Endothelial cell of umbilical vein (primary cell): Measurements from ENCODE around the gene ZNF423. TPM values are rescaled to one million over a fixed set of nuclear protein-coding genes. Genes with fewer than 3 reads are reported as not detected.

Experiments used
- BruUV-seq: library from RNA; stranded (reverse); fragments of 400-500 nt; replicated peaks from 2 replicates; lab custom pipeline; 2021; lab: Mats Ljungman, UMichigan
- CTCF ChIA-PET: fragments of 300-600, 350-600 bp; sonication (Branson Sonifier 250); formaldehyde crosslinking; loops from one replicate; lab custom pipeline; 2021; ENCODE audit warnings: antibody characterized with exemption, inconsistent platforms; lab: Charles Lee
- POLR2A ChIA-PET: fragments of 300-600, 350-600 bp; sonication (Branson Sonifier 250); formaldehyde crosslinking; loops from one replicate; lab custom pipeline; 2021; ENCODE audit warnings: antibody characterized with exemption, inconsistent platforms; lab: Charles Lee
- DNase-seq: peaks from one replicate; pipeline ENCODE4 v3.0.0-alpha.2; 2011; ENCODE audit warnings: low read depth, low spot score
- FAIRE-seq: peaks from 2 replicates; lab custom pipeline; 2011; peaks lifted over from hg19 to GRCh38; lab: Jason Lieb, UNC
- H2AFZ ChIP-seq: 2 replicates; pipeline ENCODE4 v1.6.0; 2012; ENCODE audit warnings: low read depth, low read length, control low read depth, inconsistent platforms
- H3K27ac ChIP-seq: 2 replicates; pipeline ENCODE4 v1.5.1; 2011; ENCODE audit warnings: low read depth, mild to moderate bottlenecking, control low read depth, low read length, moderate library complexity; ENCODE audit not compliant: insufficient read depth
- H3K27me3 ChIP-seq, 2 experiments: 2 replicates each; pipeline versions ENCODE4 v1.6.0 to v1.6.1; 2011; ENCODE audit warnings: low read length in 2 of 2, mixed read lengths in 1 of 2; ENCODE audit not compliant: control insufficient read depth in 2 of 2, insufficient read depth in 2 of 2
- H3K36me3 ChIP-seq, 2 experiments: 2 replicates in 1 of 2; 3 replicates in 1 of 2; pipeline ENCODE4 v1.5.1; 2011; ENCODE audit warnings: low read length in 2 of 2, mild to moderate bottlenecking in 1 of 2, moderate library complexity in 1 of 2; ENCODE audit not compliant: control insufficient read depth in 2 of 2, insufficient read depth in 2 of 2; ENCODE audit errors: extremely low read depth in 1 of 2
- H3K4me1 ChIP-seq: 3 replicates; pipeline ENCODE4 v1.5.1; 2011; ENCODE audit warnings: mild to moderate bottlenecking, low read length; ENCODE audit not compliant: control insufficient read depth, insufficient read depth; ENCODE audit errors: extremely low read depth
- H3K4me2 ChIP-seq: 2 replicates; pipeline ENCODE4 v1.6.1; 2011; ENCODE audit warnings: low read length, control low read depth, mixed read lengths; ENCODE audit not compliant: insufficient read depth
- H3K4me3 ChIP-seq, 3 experiments: fragments of 200-600 bp in 1 of 3; sonication (generic), shearing (Covaris generic) in 1 of 3; replicated peaks in 1 of 3; 2 replicates each; pipeline ENCODE4 v1.5.1; 2011 to 2016; ENCODE audit warnings: control low read depth in 3 of 3, low read length in 3 of 3, mild to moderate bottlenecking in 2 of 3, inconsistent platforms in 1 of 3, low read depth in 1 of 3, moderate library complexity in 1 of 3; ENCODE audit not compliant: insufficient read depth in 1 of 3
- H3K79me2 ChIP-seq: 2 replicates; pipeline ENCODE4 v1.6.0; 2012; ENCODE audit warnings: low read length, inconsistent platforms; ENCODE audit not compliant: control insufficient read depth, insufficient read depth
- H3K9ac ChIP-seq: replicated peaks from 2 replicates; pipeline ENCODE3; 2011; ENCODE audit warnings: low read length, control low read depth; ENCODE audit not compliant: insufficient read depth; ENCODE audit errors: extremely low read depth
- H3K9me1 ChIP-seq: replicated peaks from 3 replicates; pipeline ENCODE4 v1.6.0; 2011; ENCODE audit warnings: mild to moderate bottlenecking, low read length; ENCODE audit not compliant: control insufficient read depth, insufficient read depth; ENCODE audit errors: extremely low read depth
- H3K9me3 ChIP-seq: replicated peaks from 2 replicates; pipeline ENCODE4 v1.5.1; 2012; ENCODE audit warnings: low read length, inconsistent platforms; ENCODE audit not compliant: control insufficient read depth, insufficient read depth
- H4K20me1 ChIP-seq: replicated peaks from 2 replicates; pipeline ENCODE3; 2011; ENCODE audit warnings: mild to moderate bottlenecking, low read length; ENCODE audit not compliant: control insufficient read depth, insufficient read depth; ENCODE audit errors: extremely low read depth
- EZH2 ChIP-seq: IDR thresholded peaks from 2 replicates; pipeline ENCODE4 v1.6.1; 2012; ENCODE audit warnings: borderline replicate concordance, low read depth, mild to moderate bottlenecking, moderate library complexity, low read length, inconsistent platforms; ENCODE audit not compliant: severe bottlenecking
- FOS ChIP-seq: IDR thresholded peaks from 2 replicates; pipeline ENCODE4 v1.6.1; 2011; ENCODE audit warnings: mild to moderate bottlenecking, low read length, moderate library complexity, borderline replicate concordance; ENCODE audit not compliant: insufficient read depth
- GATA2 ChIP-seq: IDR thresholded peaks from 2 replicates; pipeline ENCODE4 v1.7.0; 2011; ENCODE audit warnings: low read depth, mild to moderate bottlenecking, moderate library complexity, mixed read lengths, low read length; ENCODE audit not compliant: insufficient read length, insufficient read depth
- JUN ChIP-seq: IDR thresholded peaks from 2 replicates; pipeline ENCODE4 v1.6.1; 2011; ENCODE audit warnings: borderline replicate concordance, low read depth; ENCODE audit not compliant: insufficient read length, insufficient read depth
- MYC ChIP-seq: IDR thresholded peaks from one replicate; pipeline ENCODE4 v1.6.1; 2011; ENCODE audit warnings: mild to moderate bottlenecking, low read depth, low read length
- POLR2A ChIP-seq: IDR thresholded peaks from 2 replicates; pipeline ENCODE4 v1.6.1; 2012; ENCODE audit warnings: low read depth, mild to moderate bottlenecking, control low read depth, low read length
- POLR2AphosphoS5 ChIP-seq: IDR thresholded peaks from 2 replicates; pipeline ENCODE4 v1.6.1; 2012; ENCODE audit warnings: low read depth, mild to moderate bottlenecking, control low read depth, low read length, moderate library complexity; ENCODE audit not compliant: insufficient read depth
- dilution Hi-C: fragments of 300-500 bp; cut with MboI; formaldehyde crosslinking; loops from one replicate; pipeline ENCODE4 v1.15.0; 2019; ENCODE audit warnings: low sequenced_read_pairs; ENCODE audit not compliant: extremely low pct_ligation_motif_present
- intact Hi-C: fragments of 100-400 bp; cut with micrococcal nuclease; formaldehyde crosslinking; loops from one replicate; pipeline ENCODE4 v1.10.0; 2022
- polyA plus RNA-seq, 4 experiments: library from polyadenylated mRNA; depleted of rRNA in 3 of 4; stranded (reverse) in 3 of 4; unstranded in 1 of 4; fragments of >200 nt; gene quantifications; 2 replicates each; pipeline versions ENCODE4 v1.2.1 to v1.2.3, GENCODE V29; 2011 to 2012; ENCODE audit warnings: missing spikeins in 1 of 4
- total RNA-seq: library from RNA; stranded (reverse); gene quantifications from 2 replicates; pipeline ENCODE4 v1.2.3, GENCODE V29; 2021
- TF ChIP-seq, protein P1 (sequence below): IDR thresholded peaks from 2 replicates; pipeline ENCODE4 v1.6.1; 2011; ENCODE audit not compliant: insufficient read depth, insufficient read length
- TF ChIP-seq, protein P2 (sequence below), 2 donors: IDR thresholded peaks; 1 replicate in 1 of 2; 2 replicates in 1 of 2; pipeline ENCODE4 v1.5.1; 2011; ENCODE audit warnings: low read length in 2 of 2, mild to moderate bottlenecking in 2 of 2, moderate library complexity in 2 of 2, control low read depth in 1 of 2, inconsistent platforms in 1 of 2, low read depth in 1 of 2; ENCODE audit not compliant: insufficient read depth in 1 of 2; ENCODE audit errors: extremely low read depth in 1 of 2

Gene ZNF423
- total and polyA plus RNA-seq, 2 donors (not counting 3 experiments of a cell fraction or from before 2014, with no cell fraction given) = 2.2 to 8.1 TPM

DNA sequence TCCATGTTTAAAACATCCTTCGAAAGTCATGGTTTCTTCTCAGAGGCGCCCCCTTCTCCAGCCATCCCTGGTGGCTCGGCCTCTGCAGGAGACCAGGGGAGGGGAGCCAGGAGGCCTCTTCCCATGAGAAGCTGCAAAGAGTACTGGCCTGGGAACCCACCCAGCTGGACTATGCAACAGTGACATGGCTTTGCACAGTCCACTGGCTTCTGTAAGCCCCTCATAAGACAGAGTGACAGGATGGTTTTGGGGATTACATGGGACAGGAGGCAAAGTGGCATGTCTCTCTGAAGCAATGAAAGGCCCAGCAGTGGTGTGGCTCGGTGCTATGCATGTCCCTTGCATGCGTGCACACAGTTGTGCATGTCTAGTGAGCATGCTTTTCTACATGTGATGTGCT, 382.8 kb downstream of the ZNF423 start:
- ChIA-PET POLR2A (no interaction called here), CTCF (no interaction called here)
- Histone ChIP-seq H3K27me3 (no peaks in the 10 kb centered on the region), H3K9ac (no peak overlapping the region), H3K27ac (no peak overlapping the region), H2AFZ (no peak overlapping the region), H3K9me3 (no peaks in the 10 kb centered on the region), H3K36me3 (no peaks in the 10 kb centered on the region), H3K4me1 (no peaks in the 10 kb centered on the region), H3K4me2 (no peak overlapping the region), H4K20me1 (no peaks in the 10 kb centered on the region), H3K9me1 (no peaks in the 10 kb centered on the region), H3K4me3 (no peak overlapping the region), H3K79me2 (no peaks in the 10 kb centered on the region)
- dilution Hi-C loops = no loop called here
- no TSS peak for BruUV-seq
- no peak for TF ChIP-seq FOS
- no peak for TF ChIP-seq EZH2
- no peak for TF ChIP-seq JUN
- no peak for TF ChIP-seq MYC
- TF ChIP-seq, protein P1, sequence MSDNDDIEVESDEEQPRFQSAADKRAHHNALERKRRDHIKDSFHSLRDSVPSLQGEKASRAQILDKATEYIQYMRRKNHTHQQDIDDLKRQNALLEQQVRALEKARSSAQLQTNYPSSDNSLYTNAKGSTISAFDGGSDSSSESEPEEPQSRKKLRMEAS = no peak
- TF ChIP-seq, protein P2, sequence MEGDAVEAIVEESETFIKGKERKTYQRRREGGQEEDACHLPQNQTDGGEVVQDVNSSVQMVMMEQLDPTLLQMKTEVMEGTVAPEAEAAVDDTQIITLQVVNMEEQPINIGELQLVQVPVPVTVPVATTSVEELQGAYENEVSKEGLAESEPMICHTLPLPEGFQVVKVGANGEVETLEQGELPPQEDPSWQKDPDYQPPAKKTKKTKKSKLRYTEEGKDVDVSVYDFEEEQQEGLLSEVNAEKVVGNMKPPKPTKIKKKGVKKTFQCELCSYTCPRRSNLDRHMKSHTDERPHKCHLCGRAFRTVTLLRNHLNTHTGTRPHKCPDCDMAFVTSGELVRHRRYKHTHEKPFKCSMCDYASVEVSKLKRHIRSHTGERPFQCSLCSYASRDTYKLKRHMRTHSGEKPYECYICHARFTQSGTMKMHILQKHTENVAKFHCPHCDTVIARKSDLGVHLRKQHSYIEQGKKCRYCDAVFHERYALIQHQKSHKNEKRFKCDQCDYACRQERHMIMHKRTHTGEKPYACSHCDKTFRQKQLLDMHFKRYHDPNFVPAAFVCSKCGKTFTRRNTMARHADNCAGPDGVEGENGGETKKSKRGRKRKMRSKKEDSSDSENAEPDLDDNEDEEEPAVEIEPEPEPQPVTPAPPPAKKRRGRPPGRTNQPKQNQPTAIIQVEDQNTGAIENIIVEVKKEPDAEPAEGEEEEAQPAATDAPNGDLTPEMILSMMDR (IDR thresholded peaks at IDR 0.05; ENCODE audit: extremely low read depth in 1 of 2, insufficient read depth in 1 of 2, low read depth in 1 of 2, low read length in 2 of 2) = no peak
- TF ChIP-seq GATA2 = no peak
- TF ChIP-seq POLR2AphosphoS5 = no peak
- TF ChIP-seq POLR2A = no peak
- DNase-seq (no peak), FAIRE-seq (no peak)
- intact Hi-C loops = no loop called here
